ENCODE results near the gene CAMTA1. TPM values are rescaled to one million over a fixed set of nuclear protein-coding genes. Genes with fewer than 3 reads are reported as not detected.

The CAMTA1 gene
- total and polyA plus RNA-seq, 3 experiments from 2014 or later: 60.2 to 79.0 (median 61.7) TPM

- peak overlapping the region in 1 of 8 donors; percentile 19 for H3K27ac Mint-ChIP-seq
- ChIA-PET POLR2A (no interaction called here), CTCF (no interaction called here)
- H3K36me3 Mint-ChIP-seq: no peaks in the 10 kb centered on the region
- Histone ChIP-seq H3K27ac (ENCODE audit: low read depth, low read length) (no peak overlapping the region), H3K4me1 (ENCODE audit: insufficient read depth, low read length) (no peaks in the 10 kb centered on the region), H3K9me3 (ENCODE audit: low read length) (no peaks in the 10 kb centered on the region), H3K27me3 (ENCODE audit: insufficient read depth, low read length, poor library complexity, severe bottlenecking) (no peaks in the 10 kb centered on the region), H3K4me3 (ENCODE audit: low read length) (no peak overlapping the region), H3K36me3 (ENCODE audit: insufficient read depth, low read length) (no peaks in the 10 kb centered on the region)
- H3K9me3 Mint-ChIP-seq: no peaks in the 10 kb centered on the region
- H3K27me3 Mint-ChIP-seq: peaks cover 0 to 20% of the 10 kb centered on the region in 2 donors
- H3K4me1 Mint-ChIP-seq: no peaks in the 10 kb centered on the region
- H3K4me3 Mint-ChIP-seq: no peak overlapping the region
- no peak for DNase-seq
Observed at GRCh38 chr1:7565099-7565750, 780.0 kb downstream of the CAMTA1 start.

- H3K27me3 ChIP-seq (ENCODE audit: insufficient read depth, low read length, poor library complexity, severe bottlenecking): no peaks in the 10 kb centered on the region
- no peaks in the 10 kb centered on the region for H3K9me3 ChIP-seq (ENCODE audit: low read length)
- no peaks in the 10 kb centered on the region for H3K36me3 ChIP-seq (ENCODE audit: insufficient read depth, low read length)
- Mint-ChIP-seq H3K27ac (no peak overlapping the region), H3K27me3 (peaks cover 0 to 13% of the 10 kb centered on the region in 2 donors), H3K36me3 (no peaks in the 10 kb centered on the region), H3K4me3 (no peak overlapping the region), H3K4me1 (no peaks in the 10 kb centered on the region), H3K9me3 (peaks cover 0 to 2% (median 0%) of the 10 kb centered on the region in 5 donors)
- no peaks in the 10 kb centered on the region for H3K4me1 ChIP-seq (ENCODE audit: insufficient read depth, low read length)
- no peak overlapping the region for H3K4me3 ChIP-seq (ENCODE audit: low read length)
- ChIA-PET CTCF (no interaction called here), POLR2A (no interaction called here)
- no peak overlapping the region for H3K27ac ChIP-seq (ENCODE audit: low read depth, low read length)
- DNase-seq: no peak
Observed at GRCh38 chr1:7566417-7567375, 781.4 kb downstream of the CAMTA1 start.

- Histone ChIP-seq H3K4me1 (ENCODE audit: insufficient read depth, low read length) (no peaks in the 10 kb centered on the region), H3K36me3 (ENCODE audit: insufficient read depth, low read length) (no peaks in the 10 kb centered on the region), H3K9me3 (ENCODE audit: low read length) (no peaks in the 10 kb centered on the region), H3K27me3 (ENCODE audit: insufficient read depth, low read length, poor library complexity, severe bottlenecking) (no peaks in the 10 kb centered on the region), H3K4me3 (ENCODE audit: low read length) (no peak overlapping the region), H3K27ac (ENCODE audit: low read depth, low read length) (no peak overlapping the region)
- peaks cover 0 to 13% of the 10 kb centered on the region in 2 donors for H3K27me3 Mint-ChIP-seq
- DNase-seq: no peak
- H3K9me3 Mint-ChIP-seq: peaks cover 0 to 2% (median 0%) of the 10 kb centered on the region in 5 donors
- H3K36me3 Mint-ChIP-seq: no peaks in the 10 kb centered on the region
- ChIA-PET CTCF (no interaction called here), POLR2A (no interaction called here)
- H3K27ac Mint-ChIP-seq: no peak overlapping the region
- H3K4me3 Mint-ChIP-seq: no peak overlapping the region
- no peaks in the 10 kb centered on the region for H3K4me1 Mint-ChIP-seq
Observed at GRCh38 chr1:7567376-7567775, 782.1 kb downstream of the CAMTA1 start.

GRCh38 chr1:7568053-7568452, 782.8 kb downstream of the CAMTA1 start:
- no peak overlapping the region for H3K4me3 ChIP-seq (ENCODE audit: low read length)
- Mint-ChIP-seq H3K9me3 (peaks cover 0 to 2% (median 0%) of the 10 kb centered on the region in 5 donors), H3K4me1 (no peaks in the 10 kb centered on the region), H3K4me3 (no peak overlapping the region), H3K27ac (no peak overlapping the region), H3K27me3 (peaks cover 0 to 13% of the 10 kb centered on the region in 2 donors), H3K36me3 (no peaks in the 10 kb centered on the region)
- no peaks in the 10 kb centered on the region for H3K4me1 ChIP-seq (ENCODE audit: insufficient read depth, low read length)
- no peaks in the 10 kb centered on the region for H3K9me3 ChIP-seq (ENCODE audit: low read length)
- no peak overlapping the region for H3K27ac ChIP-seq (ENCODE audit: low read depth, low read length)
- CTCF ChIA-PET: no interaction called here
- DNase-seq: no peak
- POLR2A ChIA-PET: no interaction called here
- H3K36me3 ChIP-seq (ENCODE audit: insufficient read depth, low read length): no peaks in the 10 kb centered on the region
- no peaks in the 10 kb centered on the region for H3K27me3 ChIP-seq (ENCODE audit: insufficient read depth, low read length, poor library complexity, severe bottlenecking)

- no peak for DNase-seq
- no peaks in the 10 kb centered on the region for H3K27me3 ChIP-seq (ENCODE audit: insufficient read depth, low read length, poor library complexity, severe bottlenecking)
- ChIA-PET CTCF (no interaction called here), POLR2A (no interaction called here)
- no peak overlapping the region for H3K27ac ChIP-seq (ENCODE audit: low read depth, low read length)
- no peak overlapping the region for H3K27ac Mint-ChIP-seq
- H3K4me1 Mint-ChIP-seq: no peaks in the 10 kb centered on the region
- H3K4me1 ChIP-seq (ENCODE audit: insufficient read depth, low read length): no peaks in the 10 kb centered on the region
- no peak overlapping the region for H3K4me3 ChIP-seq (ENCODE audit: low read length)
- no peak overlapping the region for H3K4me3 Mint-ChIP-seq
- no peaks in the 10 kb centered on the region for H3K9me3 ChIP-seq (ENCODE audit: low read length)
- H3K36me3 Mint-ChIP-seq: no peaks in the 10 kb centered on the region
- no peaks in the 10 kb centered on the region for H3K36me3 ChIP-seq (ENCODE audit: insufficient read depth, low read length)
- H3K9me3 Mint-ChIP-seq: peaks cover 0 to 2% (median 0%) of the 10 kb centered on the region in 5 donors
- H3K27me3 Mint-ChIP-seq: peaks cover 0 to 7% of the 10 kb centered on the region in 2 donors
Observed at GRCh38 chr1:7568901-7569524, 783.8 kb downstream of the CAMTA1 start.

GRCh38 chr1:7570311-7570710, 785.1 kb downstream of the CAMTA1 start:
- Mint-ChIP-seq H3K27me3 (peaks cover 0 to 5% of the 10 kb centered on the region in 2 donors), H3K4me1 (no peaks in the 10 kb centered on the region), H3K9me3 (peaks cover 0 to 2% (median 0%) of the 10 kb centered on the region in 5 donors), H3K4me3 (no peak overlapping the region), H3K36me3 (no peaks in the 10 kb centered on the region), H3K27ac (no peak overlapping the region)
- ChIA-PET POLR2A (no interaction called here), CTCF (no interaction called here)
- Histone ChIP-seq H3K27ac (ENCODE audit: low read depth, low read length) (no peak overlapping the region), H3K36me3 (ENCODE audit: insufficient read depth, low read length) (no peaks in the 10 kb centered on the region), H3K27me3 (ENCODE audit: insufficient read depth, low read length, poor library complexity, severe bottlenecking) (no peaks in the 10 kb centered on the region), H3K4me3 (ENCODE audit: low read length) (no peak overlapping the region), H3K4me1 (ENCODE audit: insufficient read depth, low read length) (no peaks in the 10 kb centered on the region), H3K9me3 (ENCODE audit: low read length) (no peaks in the 10 kb centered on the region)
- no peak for DNase-seq

GRCh38 chr1:7572654-7573152, 787.4 kb downstream of the CAMTA1 start:
- Histone ChIP-seq H3K4me1 (ENCODE audit: insufficient read depth, low read length) (no peaks in the 10 kb centered on the region), H3K9me3 (ENCODE audit: low read length) (no peaks in the 10 kb centered on the region), H3K27ac (ENCODE audit: low read depth, low read length) (no peak overlapping the region), H3K36me3 (ENCODE audit: insufficient read depth, low read length) (no peaks in the 10 kb centered on the region), H3K4me3 (ENCODE audit: low read length) (no peak overlapping the region), H3K27me3 (ENCODE audit: insufficient read depth, low read length, poor library complexity, severe bottlenecking) (no peaks in the 10 kb centered on the region)
- Mint-ChIP-seq H3K4me3 (no peak overlapping the region), H3K36me3 (no peaks in the 10 kb centered on the region), H3K27ac (no peak overlapping the region), H3K27me3 (peaks cover 3 to 20% of the 10 kb centered on the region in 2 donors), H3K4me1 (no peaks in the 10 kb centered on the region), H3K9me3 (peaks cover 0 to 2% (median 0%) of the 10 kb centered on the region in 5 donors)
- POLR2A ChIA-PET: no interaction called here
- CTCF ChIA-PET: no interaction called here
- DNase-seq: no peak

GRCh38 chr1:7573481-7573880, 788.2 kb downstream of the CAMTA1 start:
- Mint-ChIP-seq H3K27me3 (peaks cover 3 to 23% of the 10 kb centered on the region in 2 donors), H3K36me3 (no peaks in the 10 kb centered on the region), H3K4me1 (no peaks in the 10 kb centered on the region), H3K27ac (no peak overlapping the region), H3K9me3 (peaks cover 0 to 2% (median 0%) of the 10 kb centered on the region in 5 donors), H3K4me3 (no peak overlapping the region)
- Histone ChIP-seq H3K27ac (ENCODE audit: low read depth, low read length) (no peak overlapping the region), H3K27me3 (ENCODE audit: insufficient read depth, low read length, poor library complexity, severe bottlenecking) (no peaks in the 10 kb centered on the region), H3K4me3 (ENCODE audit: low read length) (no peak overlapping the region), H3K4me1 (ENCODE audit: insufficient read depth, low read length) (no peaks in the 10 kb centered on the region), H3K9me3 (ENCODE audit: low read length) (no peaks in the 10 kb centered on the region), H3K36me3 (ENCODE audit: insufficient read depth, low read length) (no peaks in the 10 kb centered on the region)
- ChIA-PET CTCF (no interaction called here), POLR2A (no interaction called here)
- no peak for DNase-seq

All from CD8-positive, alpha-beta memory T cell (primary cell).